Epidermal melanocyte (primary cell): ENCODE results near the gene ERC2.

Experiments used
- DNase-seq: peaks from one replicate; pipeline ENCODE4 v3.0.0; 2011; ENCODE audit warnings: low spot score; ENCODE audit not compliant: insufficient read length

The ERC2 gene

DNA sequence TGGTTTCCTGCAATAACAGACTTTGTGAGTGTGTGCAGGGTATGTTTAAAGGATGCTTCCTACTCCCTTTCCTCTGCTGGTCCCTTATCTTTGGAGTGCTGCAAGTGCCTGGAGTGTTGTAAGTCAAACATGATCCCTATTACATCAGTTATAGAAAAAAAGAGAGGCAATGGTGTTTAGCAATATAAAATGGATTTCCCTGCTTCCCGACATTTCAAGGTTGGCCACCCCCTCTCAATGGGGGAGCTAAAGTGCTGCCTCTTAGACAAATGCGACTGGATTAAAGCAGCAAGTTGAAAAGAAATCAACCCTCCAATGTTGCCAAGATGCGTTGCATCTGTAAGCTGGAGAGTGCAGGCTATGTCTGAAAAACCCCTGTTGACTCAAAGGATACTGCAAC, 778.1 kb downstream of the ERC2 start:
- no peak for DNase-seq

DNA sequence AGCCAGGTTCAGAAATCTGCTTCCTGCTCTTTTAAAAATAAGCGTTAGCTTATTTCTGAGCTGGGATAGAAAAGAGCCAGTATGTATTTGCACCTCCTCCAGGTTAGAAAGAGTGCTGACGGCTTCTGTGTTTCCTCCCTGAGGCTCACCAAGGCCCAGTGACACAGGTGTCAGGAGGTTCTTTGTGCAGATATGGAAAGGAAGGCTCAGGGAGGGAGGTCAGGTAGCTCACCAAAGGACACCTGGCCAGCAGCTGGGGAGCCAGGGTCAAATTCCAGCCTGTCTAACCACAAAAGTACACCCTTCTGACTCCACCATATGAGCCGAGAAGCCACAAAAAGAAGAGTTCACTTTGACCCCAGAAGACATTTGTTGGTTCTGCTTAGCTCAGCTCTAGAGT, 780.1 kb downstream of the ERC2 start:
- DNase-seq = no peak

- no peak for DNase-seq
Observed at GRCh38 chr3:55687526-55687925, 780.7 kb downstream of the ERC2 start.

GRCh38 chr3:55686426-55687254, 781.6 kb downstream of the ERC2 start:
- no peak for DNase-seq

DNA sequence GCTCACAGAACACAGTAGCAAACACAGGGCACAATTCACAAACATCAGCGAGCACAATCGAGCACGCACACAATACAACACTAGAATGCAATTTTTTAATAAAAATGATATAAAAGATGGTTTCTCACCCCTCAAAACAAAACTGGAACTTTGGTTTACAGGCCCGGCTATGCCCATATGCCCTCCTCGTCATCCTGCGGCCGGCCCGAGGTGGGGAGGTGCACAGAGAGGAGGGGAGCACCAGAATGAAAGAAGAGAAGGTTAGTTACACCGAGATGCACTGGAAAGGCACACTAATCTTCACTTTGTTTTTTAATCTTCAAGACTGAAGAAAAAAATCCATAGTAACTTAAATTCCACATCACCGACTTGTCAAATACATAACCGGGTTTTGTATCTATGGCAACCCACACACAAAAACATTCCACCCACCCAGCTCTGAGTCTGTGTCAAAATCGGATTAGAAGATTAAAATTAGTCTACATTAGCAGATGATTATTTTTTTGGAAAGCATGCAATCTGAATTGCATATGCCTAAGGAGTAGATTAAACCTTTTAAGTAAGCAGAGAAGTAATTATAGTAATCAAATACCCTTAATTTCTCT, 784.5 kb downstream of the ERC2 start:
- DNase-seq = no peak

GRCh38 chr3:55682461-55682860, 785.8 kb downstream of the ERC2 start:
- DNase-seq = no peak

DNA sequence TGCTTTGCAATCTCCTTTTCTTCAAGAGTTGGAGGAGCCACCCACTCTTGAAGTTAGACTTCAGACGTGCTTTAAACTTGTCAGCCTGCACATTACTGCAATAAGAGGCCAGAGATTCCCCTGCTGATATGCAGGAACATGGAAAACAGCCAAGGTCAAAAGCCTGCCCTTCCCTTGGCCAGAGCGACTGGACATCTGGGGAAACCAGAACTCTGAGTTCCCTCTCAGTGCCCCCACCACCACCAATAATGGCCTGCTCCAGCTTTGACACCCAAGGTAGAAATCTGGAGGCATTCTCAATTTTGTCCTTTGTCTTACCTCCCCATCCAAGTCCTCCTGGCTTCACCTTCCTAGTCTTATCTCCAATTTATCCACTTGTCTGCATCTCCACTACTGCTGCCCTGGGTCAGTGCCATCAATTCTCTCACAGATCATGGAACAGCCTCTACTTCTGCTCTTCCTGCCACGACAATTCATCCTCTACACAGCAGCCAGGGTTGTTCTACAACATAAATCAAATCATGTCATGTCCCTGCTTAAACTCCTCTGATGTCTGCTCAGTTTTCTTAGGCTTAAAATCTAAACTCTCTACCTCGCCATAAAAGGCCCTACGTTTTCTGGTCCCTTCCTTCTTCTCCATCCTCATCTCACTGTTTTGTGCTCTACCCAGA, 789.6 kb downstream of the ERC2 start:
- DNase-seq = no peak

- DNase-seq = no peak
Observed at GRCh38 chr3:55676643-55677042, 791.6 kb downstream of the ERC2 start.

GRCh38 chr3:55675478-55675877, 792.8 kb downstream of the ERC2 start:
- DNase-seq = no peak

- DNase-seq = no peak
Observed at GRCh38 chr3:55673764-55674163, 794.5 kb downstream of the ERC2 start.

- no peak for DNase-seq
Observed at GRCh38 chr3:55669133-55669532, 799.1 kb downstream of the ERC2 start.

DNA sequence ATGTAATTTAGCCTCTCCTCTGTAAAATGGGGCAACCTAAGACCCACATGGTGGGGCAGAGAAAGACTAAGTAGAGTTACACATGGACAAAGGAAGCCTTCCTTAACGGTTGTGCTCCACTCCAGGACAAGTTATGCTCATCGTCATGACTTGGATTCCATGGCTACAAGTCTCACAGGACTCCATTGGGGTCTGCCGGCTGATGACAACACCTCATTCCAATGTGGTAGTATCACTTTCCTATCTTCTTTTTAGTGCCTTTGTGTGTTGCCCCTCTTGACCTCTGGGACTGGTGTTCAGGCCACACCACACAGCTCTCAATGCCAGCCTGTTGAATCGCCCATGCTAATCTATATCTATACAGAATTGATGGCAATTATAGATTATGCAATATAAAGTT, 799.9 kb downstream of the ERC2 start:
- DNase-seq = no peak

DNA sequence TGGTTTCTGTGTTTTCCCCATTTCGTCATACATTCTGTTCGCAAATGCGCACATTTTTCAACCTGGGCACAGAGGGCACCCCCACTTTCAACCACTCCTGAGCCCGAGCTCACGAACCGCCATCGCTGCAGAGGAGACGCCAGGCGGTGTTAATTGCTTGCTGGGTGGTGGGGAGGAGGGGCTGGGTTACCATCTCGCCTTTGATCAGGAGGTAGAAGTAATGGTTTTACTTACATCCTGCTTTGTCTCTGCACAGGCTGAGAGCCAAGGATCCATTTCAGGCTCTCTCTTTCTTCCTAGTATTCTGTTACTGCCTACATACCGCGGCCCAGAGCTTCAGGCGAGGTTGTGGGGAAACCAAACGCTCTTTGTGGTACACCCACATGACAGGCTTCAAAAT, 803.9 kb downstream of the ERC2 start:
- no peak for DNase-seq

- DNase-seq = no peak
Observed at GRCh38 chr3:55662683-55663082, 805.6 kb downstream of the ERC2 start.

DNA sequence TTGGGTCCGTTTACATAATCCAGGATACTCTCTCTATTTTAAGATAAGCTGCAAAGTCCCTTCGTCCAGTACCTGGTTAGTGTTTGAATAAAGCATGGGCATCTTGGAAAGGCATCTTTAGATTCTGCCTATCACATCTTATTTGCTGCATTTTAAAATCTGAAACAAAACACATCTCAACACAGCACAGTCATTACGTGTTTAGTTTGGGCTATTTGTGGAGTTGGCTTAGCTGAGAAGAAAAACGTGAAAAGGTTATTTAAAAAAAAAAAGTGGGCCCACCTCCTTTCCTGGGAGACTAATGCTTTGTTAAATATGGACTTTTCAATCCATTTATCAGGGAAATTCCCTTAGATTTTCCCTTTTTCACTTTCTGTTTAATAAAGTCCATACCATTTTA, 806.7 kb downstream of the ERC2 start:
- no peak for DNase-seq

DNA sequence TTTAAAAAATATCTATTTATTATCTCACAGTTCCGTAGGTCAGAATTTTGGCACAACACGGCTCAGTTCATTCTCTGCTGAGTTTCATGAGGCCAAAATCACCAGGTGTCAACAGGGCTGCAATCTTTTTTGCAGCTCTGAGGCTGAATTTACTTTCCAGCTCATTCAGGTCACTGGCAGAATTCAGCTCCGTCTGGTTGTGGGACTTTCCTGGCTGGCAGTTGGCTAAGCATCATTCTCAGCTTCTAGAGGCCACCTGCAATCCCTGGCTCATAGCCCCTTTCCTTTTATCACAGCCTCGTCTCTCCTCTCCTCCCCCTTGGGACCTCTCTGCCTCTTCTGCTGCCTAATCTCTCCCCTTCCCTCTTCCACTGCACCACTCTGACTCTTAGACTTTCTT, 807.1 kb downstream of the ERC2 start:
- no peak for DNase-seq

DNA sequence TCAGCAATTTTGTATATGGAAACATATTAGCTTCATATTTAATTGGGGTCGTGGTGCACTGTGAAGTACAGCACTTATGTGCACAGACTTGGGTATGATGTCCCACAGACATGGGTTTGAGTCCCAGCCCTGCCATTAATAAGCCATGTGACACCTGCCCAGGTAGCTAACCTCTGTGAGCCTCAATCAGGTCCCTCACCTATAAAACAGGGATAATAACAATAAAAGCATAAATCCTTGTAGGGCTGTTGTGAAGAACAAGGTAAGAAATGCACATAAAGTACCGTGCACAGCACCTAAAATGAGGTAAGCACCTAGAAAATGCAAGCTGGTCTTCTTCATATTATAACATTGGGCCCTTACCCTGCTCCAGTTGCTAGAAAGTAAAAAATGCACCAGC, 807.6 kb downstream of the ERC2 start:
- no peak for DNase-seq

DNA sequence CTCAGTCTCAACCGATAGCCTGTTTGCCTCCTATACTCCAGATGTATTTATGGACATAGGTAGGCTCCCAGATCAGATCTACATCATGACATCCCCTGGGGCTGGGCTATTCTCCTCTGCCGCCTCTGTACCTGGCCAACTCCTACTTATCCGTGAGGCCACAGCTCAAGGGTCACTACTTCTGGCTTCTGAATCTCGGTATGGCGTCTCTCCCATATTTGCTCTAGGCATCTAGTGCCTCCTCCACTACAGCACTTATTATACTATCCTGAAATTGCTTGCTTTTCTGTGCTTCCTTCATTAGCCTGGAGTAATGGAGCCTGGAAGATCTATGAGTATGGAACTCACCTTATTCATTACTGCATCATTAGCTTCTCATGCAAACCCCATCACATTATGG, 808.6 kb downstream of the ERC2 start:
- no peak for DNase-seq

DNA sequence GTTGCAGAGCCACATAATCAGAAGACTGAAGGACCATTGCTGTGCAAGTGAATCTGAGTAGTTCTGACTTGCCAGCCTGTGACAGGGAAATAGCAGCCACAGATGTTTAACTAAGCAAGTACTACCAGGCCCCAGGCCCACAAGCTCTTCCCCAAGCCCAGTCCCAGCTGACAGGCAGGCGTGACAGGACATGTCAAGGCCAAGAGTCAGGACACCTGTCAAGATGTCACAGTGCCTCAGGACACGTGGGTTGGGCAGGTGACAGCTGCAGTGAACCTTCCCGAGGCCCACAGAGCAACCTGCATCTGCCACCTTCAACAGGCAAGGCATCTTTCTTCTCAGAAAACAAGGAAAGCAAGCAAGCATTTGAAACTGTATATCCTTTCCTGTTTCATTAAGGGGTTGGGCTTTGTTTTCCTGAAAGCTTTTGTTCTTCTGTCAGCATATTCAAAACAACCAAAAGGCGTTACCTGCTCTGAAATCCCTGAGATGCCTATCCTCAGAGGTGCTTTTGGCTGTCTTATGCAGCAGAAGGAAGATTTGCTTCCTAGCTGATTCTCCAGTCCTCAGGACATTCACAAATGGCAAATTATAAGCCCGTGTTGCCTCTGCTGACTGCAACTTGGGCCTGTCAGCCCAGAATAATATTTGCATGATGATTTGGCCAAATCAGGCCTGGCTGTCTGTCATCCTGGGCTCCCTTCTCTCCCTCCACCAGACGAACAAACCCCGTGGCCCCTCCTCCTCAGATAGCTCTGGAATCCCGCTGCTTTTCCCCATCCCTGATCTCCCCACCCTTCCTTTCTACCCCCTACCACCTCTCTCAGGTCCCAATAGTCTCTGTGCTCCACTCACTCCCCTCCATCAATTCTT, 809.3 kb downstream of the ERC2 start:
- no peak for DNase-seq

DNA sequence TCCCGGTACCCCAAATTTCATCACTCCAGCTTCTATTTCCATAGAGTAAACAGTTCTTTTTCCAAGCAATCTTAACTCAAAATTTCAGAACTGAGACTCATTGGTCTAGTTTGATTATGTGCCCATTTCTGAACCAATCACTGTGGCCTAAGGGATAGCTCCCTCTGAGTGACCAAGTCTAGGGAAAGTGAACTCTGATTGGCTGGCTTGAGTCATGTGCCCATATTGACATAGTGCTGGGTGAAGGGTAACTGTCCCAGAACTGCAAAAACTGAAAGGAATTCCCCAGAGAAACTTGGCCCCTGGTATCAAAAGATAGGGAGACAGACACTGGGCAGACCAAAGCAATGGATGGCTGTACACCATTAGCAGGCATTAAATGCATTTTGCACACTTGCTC, 810.0 kb downstream of the ERC2 start:
- no peak for DNase-seq

DNA sequence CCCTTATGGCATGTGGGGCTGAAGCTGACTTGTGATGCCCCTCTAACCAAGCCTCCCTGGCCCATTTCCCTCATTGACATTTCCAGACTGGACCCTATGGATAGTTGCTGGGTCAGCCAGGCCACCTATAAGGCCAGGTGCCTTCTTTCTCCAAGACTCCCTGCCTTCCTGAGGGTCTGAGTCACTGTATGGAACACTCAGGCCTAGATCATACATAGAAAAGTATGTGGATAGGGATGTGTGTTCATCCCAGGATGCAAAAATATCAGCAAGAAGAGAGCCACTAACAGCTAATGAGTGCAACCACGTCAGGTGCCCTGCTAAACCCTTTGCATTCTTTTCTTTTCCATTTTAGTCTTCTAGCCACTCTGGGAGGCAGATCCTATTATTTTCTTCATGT, 812.7 kb downstream of the ERC2 start:
- no peak for DNase-seq
